Sigmoid colon (tissue), 4 donors: ENCODE results near the gene DNASE1L1.

Experiments used
- CTCF ChIP-seq, 4 experiments: fragments of 450-650 bp in 3 of 4; fragments of 200-600 bp in 1 of 4; IDR thresholded peaks; one replicate each; pipeline ENCODE4 v1.5.1; 2016 to 2019; ENCODE audit warnings: antibody characterized with exemption in 4 of 4, mild to moderate bottlenecking in 3 of 4, moderate library complexity in 2 of 4
- EP300 ChIP-seq, 4 donors: sonication (generic); formaldehyde crosslinking; IDR thresholded peaks; one replicate each; pipeline ENCODE4 v1.6.1; 2017; ENCODE audit warnings: antibody characterized with exemption in 4 of 4
- POLR2A ChIP-seq, 2 donors: fragments of 450-650 bp; IDR thresholded peaks; one replicate each; pipeline ENCODE4 v1.6.1; 2016; ENCODE audit warnings: antibody characterized with exemption in 2 of 2, mild to moderate bottlenecking in 2 of 2, moderate library complexity in 2 of 2
- POLR2AphosphoS5 ChIP-seq, 4 donors: sonication (generic); formaldehyde crosslinking; IDR thresholded peaks; one replicate each; pipeline ENCODE4 v1.6.1; 2017; ENCODE audit warnings: antibody characterized with exemption in 4 of 4

- TF ChIP-seq CTCF (IDR thresholded peaks at IDR 0.05) (no peak), POLR2AphosphoS5 (IDR thresholded peaks at IDR 0.05) (no peak), POLR2A (IDR thresholded peaks at IDR 0.05) (no peak), EP300 (IDR thresholded peaks at IDR 0.05) (no peak)
Observed at GRCh38 chrX:154440623-154441357, 31.7 kb upstream of the DNASE1L1 start.
